Measurements from ENCODE around the gene RHBDF2. TPM values are rescaled to one million over a fixed set of nuclear protein-coding genes. Genes with fewer than 3 reads are reported as not detected.

Gene RHBDF2
- total and polyA plus RNA-seq, 8 donors: 4.6 to 175 (median 21.0) TPM

- Histone ChIP-seq H3K4me1 (peaks cover 0 to 11% (median 2%) of the 10 kb centered on the region in 4 donors), H3K4me3 (no peak overlapping the region), H3K27me3 (no peaks in the 10 kb centered on the region), H3K27ac (no peak overlapping the region), H3K9me3 (no peaks in the 10 kb centered on the region), H3K36me3 (no peaks in the 10 kb centered on the region)
- WGBS, 5 donors: 76 to 89% (median 86%) methylated on average over 8 to 11 of the region's 11 CpGs
- intact Hi-C loops (cut with DNase I; ENCODE audit: low total_unique reads): loop anchor here (5.0 kb wide), 1 partner anchor 50 kb away; no protein-coding TSS in a partner anchor
- no peak for TF ChIP-seq EP300 (IDR thresholded peaks at IDR 0.05)
- TF ChIP-seq POLR2A (IDR thresholded peaks at IDR 0.05): no peak
- TF ChIP-seq POLR2AphosphoS5 (IDR thresholded peaks at IDR 0.05): no peak
- no peak for TF ChIP-seq CTCF (IDR thresholded peaks at IDR 0.05)
- no peak for DNase-seq
These were observed 39.3 kb downstream of the RHBDF2 start for GRCh38 chr17:76461765-76462555.

- no peaks in the 10 kb centered on the region for H3K9me3 ChIP-seq
- H3K36me3 ChIP-seq: no peaks in the 10 kb centered on the region
- DNase-seq: no peak
- WGBS, 5 donors: 69 to 80% (median 77%) methylated on average over 4 of the region's 4 CpGs
- intact Hi-C loops (cut with DNase I; ENCODE audit: low total_unique reads): loop anchor here (5.0 kb wide), 1 partner anchor 47 kb away; no protein-coding TSS in a partner anchor
- H3K27ac ChIP-seq: no peak overlapping the region
- TF ChIP-seq POLR2A (IDR thresholded peaks at IDR 0.05) (no peak), POLR2AphosphoS5 (IDR thresholded peaks at IDR 0.05) (no peak), CTCF (IDR thresholded peaks at IDR 0.05) (no peak), EP300 (IDR thresholded peaks at IDR 0.05) (no peak)
- H3K4me1 ChIP-seq: no peaks in the 10 kb centered on the region
- no peaks in the 10 kb centered on the region for H3K27me3 ChIP-seq
- H3K4me3 ChIP-seq: no peak overlapping the region
These were observed 41.5 kb downstream of the RHBDF2 start for GRCh38 chr17:76459674-76460073.

DNA sequence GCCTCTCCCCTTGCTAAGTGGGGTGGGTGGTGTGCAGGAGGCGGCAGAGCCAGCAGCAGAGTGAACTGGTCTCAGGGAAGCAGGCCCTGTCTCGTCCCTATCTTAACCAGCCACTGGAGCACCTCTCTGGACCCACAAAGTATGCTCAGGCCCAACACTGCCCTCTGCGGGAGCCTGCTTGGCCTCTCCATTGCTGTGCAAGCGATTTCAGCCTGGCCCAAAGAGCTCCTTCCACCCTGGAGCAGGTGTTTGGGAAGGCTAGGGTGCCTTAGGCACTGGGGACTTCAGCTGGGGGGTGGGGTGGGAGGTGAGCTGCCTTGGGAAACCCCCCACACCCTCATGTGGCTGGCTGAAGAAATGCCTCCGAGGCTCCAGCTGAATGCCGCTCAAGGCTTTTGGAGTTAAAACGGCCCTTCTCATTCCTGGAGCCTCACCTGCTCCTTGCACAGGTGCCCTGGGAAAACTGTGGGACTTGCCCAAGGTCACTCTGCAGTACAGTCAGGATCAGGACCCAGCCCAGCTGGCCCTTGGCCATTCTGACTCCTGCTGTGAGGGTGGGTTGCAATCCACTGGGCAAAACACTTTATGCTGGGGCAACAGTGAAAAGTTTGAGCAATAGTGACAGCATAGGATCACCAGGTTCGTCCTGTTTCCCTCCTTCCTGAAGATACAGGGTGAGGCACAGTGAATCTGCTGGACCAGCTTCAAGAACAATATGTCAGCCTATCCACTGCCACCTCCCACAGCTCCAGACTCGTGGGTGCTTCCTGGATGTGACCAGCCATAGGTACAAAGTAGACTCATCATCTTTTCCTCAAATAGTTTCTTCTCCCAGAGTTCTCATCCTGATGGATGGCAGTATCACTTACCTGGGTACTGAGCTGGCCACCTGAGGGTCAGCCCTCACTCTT lies 42.4 kb downstream of the RHBDF2 start:
- WGBS, 5 donors: 36 to 45% (median 44%) methylated on average over 3 to 9 of the region's 9 CpGs
- intact Hi-C loops (cut with DNase I; ENCODE audit: low total_unique reads): no loop called here
- Histone ChIP-seq H3K9me3 (no peaks in the 10 kb centered on the region), H3K4me1 (no peaks in the 10 kb centered on the region), H3K4me3 (no peak overlapping the region), H3K27me3 (no peaks in the 10 kb centered on the region), H3K36me3 (no peaks in the 10 kb centered on the region), H3K27ac (no peak overlapping the region)
- TF ChIP-seq CTCF (IDR thresholded peaks at IDR 0.05) (peak in 4 of 7 experiments; percentile 25 to 50 (median 33)), EP300 (IDR thresholded peaks at IDR 0.05) (no peak)
- DNase-seq: peak; percentile 70 to 77

DNA sequence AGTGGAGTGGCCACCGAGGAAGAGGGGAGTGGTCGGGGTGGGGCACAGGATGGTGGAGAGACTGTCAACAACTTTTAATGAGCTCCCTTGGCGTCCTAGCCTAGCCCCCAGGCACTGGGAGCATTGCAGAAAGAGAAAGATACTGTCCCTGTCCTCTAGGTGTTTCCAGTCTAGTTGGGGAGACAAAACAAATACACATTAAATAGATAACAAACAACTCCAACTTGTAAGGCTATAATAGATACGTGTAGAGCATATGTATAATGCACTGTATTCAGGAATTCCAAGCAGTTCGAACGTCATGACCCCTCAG lies 47.8 kb downstream of the RHBDF2 start:
- WGBS, 5 donors: 17 to 31% (median 22%) methylated on average over 6 of the region's 6 CpGs
- peak overlapping the region; percentile 82 to 97 (median 90) for H3K4me3 ChIP-seq
- TF ChIP-seq POLR2AphosphoS5 (IDR thresholded peaks at IDR 0.05) (no peak), EP300 (IDR thresholded peaks at IDR 0.05) (no peak), POLR2A (IDR thresholded peaks at IDR 0.05) (no peak), CTCF (IDR thresholded peaks at IDR 0.05) (no peak)
- DNase-seq: no peak
- H3K9me3 ChIP-seq: no peaks in the 10 kb centered on the region
- peaks cover 11 to 26% (median 21%) of the 10 kb centered on the region in 4 donors for H3K4me1 ChIP-seq
- intact Hi-C loops (cut with DNase I; ENCODE audit: low total_unique reads): no loop called here
- H3K27me3 ChIP-seq: no peaks in the 10 kb centered on the region
- peak overlapping the region in 3 of 5 donors; percentile 78 to 89 (median 82) for H3K27ac ChIP-seq
- no peaks in the 10 kb centered on the region for H3K36me3 ChIP-seq

All from stomach (tissue), 9 donors.